ENCODE data around the gene INTS11. TPM values are rescaled to one million over a fixed set of nuclear protein-coding genes. Genes with fewer than 3 reads are reported as not detected.

Gene INTS11
- total and polyA plus RNA-seq, 2 of the 13 experiments (the other 11 are each of a cell fraction or from before 2014, with no cell fraction given) = 52.8 to 94.8 TPM

DNA sequence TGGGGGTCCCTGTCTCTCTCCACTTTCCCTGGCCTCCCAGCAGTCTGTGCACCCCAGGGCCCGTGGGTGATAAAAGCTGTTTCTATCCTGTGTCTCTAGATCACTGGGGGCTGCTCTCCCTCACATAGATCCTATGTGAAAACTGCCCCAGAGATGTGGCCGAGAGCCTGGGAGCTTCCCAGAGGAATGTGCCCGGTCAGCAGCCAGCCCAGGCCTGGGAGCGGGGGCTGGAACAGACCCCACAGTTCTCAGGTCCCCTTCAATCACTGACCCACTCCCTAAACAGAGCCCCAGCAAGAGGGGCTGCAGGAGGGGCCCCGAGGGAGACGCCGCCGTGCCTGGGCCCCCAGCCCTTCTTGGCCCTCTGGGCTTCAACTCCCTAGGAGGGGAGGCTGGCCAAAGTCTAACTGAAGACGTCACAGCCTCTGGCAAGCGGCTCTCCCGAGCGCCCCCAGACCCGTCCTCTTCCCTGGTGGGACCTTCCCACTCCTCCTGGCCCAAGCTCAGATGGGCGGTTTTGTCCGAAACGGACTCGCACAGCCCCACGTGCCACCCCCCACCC, 33.5 kb upstream of the INTS11 start (continued):
- TF ChIP-seq, protein P1, sequence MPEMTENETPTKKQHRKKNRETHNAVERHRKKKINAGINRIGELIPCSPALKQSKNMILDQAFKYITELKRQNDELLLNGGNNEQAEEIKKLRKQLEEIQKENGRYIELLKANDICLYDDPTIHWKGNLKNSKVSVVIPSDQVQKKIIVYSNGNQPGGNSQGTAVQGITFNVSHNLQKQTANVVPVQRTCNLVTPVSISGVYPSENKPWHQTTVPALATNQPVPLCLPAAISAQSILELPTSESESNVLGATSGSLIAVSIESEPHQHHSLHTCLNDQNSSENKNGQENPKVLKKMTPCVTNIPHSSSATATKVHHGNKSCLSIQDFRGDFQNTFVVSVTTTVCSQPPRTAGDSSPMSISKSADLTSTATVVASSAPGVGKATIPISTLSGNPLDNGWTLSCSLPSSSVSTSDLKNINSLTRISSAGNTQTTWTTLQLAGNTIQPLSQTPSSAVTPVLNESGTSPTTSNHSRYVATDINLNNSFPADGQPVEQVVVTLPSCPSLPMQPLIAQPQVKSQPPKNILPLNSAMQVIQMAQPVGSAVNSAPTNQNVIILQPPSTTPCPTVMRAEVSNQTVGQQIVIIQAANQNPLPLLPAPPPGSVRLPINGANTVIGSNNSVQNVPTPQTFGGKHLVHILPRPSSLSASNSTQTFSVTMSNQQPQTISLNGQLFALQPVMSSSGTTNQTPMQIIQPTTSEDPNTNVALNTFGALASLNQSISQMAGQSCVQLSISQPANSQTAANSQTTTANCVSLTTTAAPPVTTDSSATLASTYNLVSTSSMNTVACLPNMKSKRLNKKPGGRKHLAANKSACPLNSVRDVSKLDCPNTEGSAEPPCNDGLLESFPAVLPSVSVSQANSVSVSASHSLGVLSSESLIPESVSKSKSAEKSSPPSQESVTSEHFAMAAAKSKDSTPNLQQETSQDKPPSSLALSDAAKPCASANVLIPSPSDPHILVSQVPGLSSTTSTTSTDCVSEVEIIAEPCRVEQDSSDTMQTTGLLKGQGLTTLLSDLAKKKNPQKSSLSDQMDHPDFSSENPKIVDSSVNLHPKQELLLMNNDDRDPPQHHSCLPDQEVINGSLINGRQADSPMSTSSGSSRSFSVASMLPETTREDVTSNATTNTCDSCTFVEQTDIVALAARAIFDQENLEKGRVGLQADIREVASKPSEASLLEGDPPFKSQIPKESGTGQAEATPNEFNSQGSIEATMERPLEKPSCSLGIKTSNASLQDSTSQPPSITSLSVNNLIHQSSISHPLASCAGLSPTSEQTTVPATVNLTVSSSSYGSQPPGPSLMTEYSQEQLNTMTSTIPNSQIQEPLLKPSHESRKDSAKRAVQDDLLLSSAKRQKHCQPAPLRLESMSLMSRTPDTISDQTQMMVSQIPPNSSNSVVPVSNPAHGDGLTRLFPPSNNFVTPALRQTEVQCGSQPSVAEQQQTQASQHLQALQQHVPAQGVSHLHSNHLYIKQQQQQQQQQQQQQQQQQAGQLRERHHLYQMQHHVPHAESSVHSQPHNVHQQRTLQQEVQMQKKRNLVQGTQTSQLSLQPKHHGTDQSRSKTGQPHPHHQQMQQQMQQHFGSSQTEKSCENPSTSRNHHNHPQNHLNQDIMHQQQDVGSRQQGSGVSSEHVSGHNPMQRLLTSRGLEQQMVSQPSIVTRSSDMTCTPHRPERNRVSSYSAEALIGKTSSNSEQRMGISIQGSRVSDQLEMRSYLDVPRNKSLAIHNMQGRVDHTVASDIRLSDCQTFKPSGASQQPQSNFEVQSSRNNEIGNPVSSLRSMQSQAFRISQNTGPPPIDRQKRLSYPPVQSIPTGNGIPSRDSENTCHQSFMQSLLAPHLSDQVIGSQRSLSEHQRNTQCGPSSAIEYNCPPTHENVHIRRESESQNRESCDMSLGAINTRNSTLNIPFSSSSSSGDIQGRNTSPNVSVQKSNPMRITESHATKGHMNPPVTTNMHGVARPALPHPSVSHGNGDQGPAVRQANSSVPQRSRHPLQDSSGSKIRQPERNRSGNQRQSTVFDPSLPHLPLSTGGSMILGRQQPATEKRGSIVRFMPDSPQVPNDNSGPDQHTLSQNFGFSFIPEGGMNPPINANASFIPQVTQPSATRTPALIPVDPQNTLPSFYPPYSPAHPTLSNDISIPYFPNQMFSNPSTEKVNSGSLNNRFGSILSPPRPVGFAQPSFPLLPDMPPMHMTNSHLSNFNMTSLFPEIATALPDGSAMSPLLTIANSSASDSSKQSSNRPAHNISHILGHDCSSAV (CRISPR knock-in tag; IDR thresholded peaks at IDR 0.05; ENCODE audit: borderline replicate concordance) = no peak
- TF ChIP-seq ARNT2 (CRISPR knock-in tag; IDR thresholded peaks at IDR 0.05; ENCODE audit: low read depth) (no peak), ERF (CRISPR knock-in tag; IDR thresholded peaks at IDR 0.05) (no peak), KLF6 (CRISPR knock-in tag; IDR thresholded peaks at IDR 0.05) (no peak), ZFAT (CRISPR knock-in tag; conservative IDR thresholded peaks at IDR 0.05) (no peak), PHF5A (CRISPR knock-in tag; IDR thresholded peaks at IDR 0.05; ENCODE audit: low read depth, unreplicated experiment) (no peak), HMGA1 (CRISPR knock-in tag; conservative IDR thresholded peaks at IDR 0.05) (no peak), ZNF570 (CRISPR knock-in tag; IDR thresholded peaks at IDR 0.05; ENCODE audit: borderline replicate concordance) (no peak), ZNF782 (CRISPR knock-in tag; IDR thresholded peaks at IDR 0.05; ENCODE audit: borderline replicate concordance) (no peak), XRCC5 (optimal IDR thresholded peaks at IDR 0.05; ENCODE audit: low read length) (no peak), NRL (CRISPR knock-in tag; IDR thresholded peaks at IDR 0.05; ENCODE audit: borderline replicate concordance) (0 out of 2 replicates have a peak, but pooled peaks have one; percentile 36), MEIS2 (CRISPR knock-in tag; IDR thresholded peaks at IDR 0.05) (peak; percentile 30; the same call in 1 of the 2 replicates)
- TF ChIP-seq, protein P2, sequence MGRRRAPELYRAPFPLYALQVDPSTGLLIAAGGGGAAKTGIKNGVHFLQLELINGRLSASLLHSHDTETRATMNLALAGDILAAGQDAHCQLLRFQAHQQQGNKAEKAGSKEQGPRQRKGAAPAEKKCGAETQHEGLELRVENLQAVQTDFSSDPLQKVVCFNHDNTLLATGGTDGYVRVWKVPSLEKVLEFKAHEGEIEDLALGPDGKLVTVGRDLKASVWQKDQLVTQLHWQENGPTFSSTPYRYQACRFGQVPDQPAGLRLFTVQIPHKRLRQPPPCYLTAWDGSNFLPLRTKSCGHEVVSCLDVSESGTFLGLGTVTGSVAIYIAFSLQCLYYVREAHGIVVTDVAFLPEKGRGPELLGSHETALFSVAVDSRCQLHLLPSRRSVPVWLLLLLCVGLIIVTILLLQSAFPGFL (CRISPR knock-in tag; IDR thresholded peaks at IDR 0.05) = no peak
- TF ChIP-seq, protein P3, sequence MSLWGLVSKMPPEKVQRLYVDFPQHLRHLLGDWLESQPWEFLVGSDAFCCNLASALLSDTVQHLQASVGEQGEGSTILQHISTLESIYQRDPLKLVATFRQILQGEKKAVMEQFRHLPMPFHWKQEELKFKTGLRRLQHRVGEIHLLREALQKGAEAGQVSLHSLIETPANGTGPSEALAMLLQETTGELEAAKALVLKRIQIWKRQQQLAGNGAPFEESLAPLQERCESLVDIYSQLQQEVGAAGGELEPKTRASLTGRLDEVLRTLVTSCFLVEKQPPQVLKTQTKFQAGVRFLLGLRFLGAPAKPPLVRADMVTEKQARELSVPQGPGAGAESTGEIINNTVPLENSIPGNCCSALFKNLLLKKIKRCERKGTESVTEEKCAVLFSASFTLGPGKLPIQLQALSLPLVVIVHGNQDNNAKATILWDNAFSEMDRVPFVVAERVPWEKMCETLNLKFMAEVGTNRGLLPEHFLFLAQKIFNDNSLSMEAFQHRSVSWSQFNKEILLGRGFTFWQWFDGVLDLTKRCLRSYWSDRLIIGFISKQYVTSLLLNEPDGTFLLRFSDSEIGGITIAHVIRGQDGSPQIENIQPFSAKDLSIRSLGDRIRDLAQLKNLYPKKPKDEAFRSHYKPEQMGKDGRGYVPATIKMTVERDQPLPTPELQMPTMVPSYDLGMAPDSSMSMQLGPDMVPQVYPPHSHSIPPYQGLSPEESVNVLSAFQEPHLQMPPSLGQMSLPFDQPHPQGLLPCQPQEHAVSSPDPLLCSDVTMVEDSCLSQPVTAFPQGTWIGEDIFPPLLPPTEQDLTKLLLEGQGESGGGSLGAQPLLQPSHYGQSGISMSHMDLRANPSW (CRISPR knock-in tag; IDR thresholded peaks at IDR 0.05; ENCODE audit: borderline replicate concordance) = no peak
